Activated T-helper 2 cell treated with anti-CD3 and anti-CD28 coated beads, Interferon-gamma antibody, Interleukin-2, Interleukin-4, amounts not matched to agents 10 μg/mL and 5 μg/mL and 100 μg/mL, durations not matched to agents 14 hours and 24 hours and 36 hours (primary cell): ENCODE measurements around the gene ETNK1. TPM values are rescaled to one million over a fixed set of nuclear protein-coding genes. Genes with fewer than 3 reads are reported as not detected.
"Not testable (repeated sequence)": the region's sequence is repeated elsewhere in the genome, so short reads cannot be mapped to it uniquely, and the experiment has no call there.

ENCODE experiments used
- DNase-seq: peaks from one replicate; pipeline ENCODE4 v3.0.0; 2021; ENCODE audit warnings: low spot score
- H3K27ac Mint-ChIP-seq: one replicate; pipeline ENCODE4 v1.8.0; 2021; ENCODE audit warnings: mixed read lengths
- H3K27me3 Mint-ChIP-seq: one replicate; pipeline ENCODE4 v1.8.0; 2021; ENCODE audit warnings: low read depth, mixed read lengths
- H3K36me3 Mint-ChIP-seq: one replicate; pipeline ENCODE4 v1.8.0; 2021; ENCODE audit warnings: low read depth, mixed read lengths
- H3K4me1 Mint-ChIP-seq: one replicate; pipeline ENCODE4 v1.8.0; 2021; ENCODE audit warnings: low read depth, mixed read lengths
- H3K4me3 Mint-ChIP-seq: one replicate; pipeline ENCODE4 v1.8.0; 2021; ENCODE audit warnings: low read depth, mild to moderate bottlenecking, moderate library complexity, mixed read lengths
- H3K9me3 Mint-ChIP-seq: one replicate; pipeline ENCODE4 v1.8.0; 2021; ENCODE audit warnings: mixed read lengths
- intact Hi-C: fragments of 100-400 bp; cut with micrococcal nuclease; formaldehyde crosslinking; loops from one replicate; pipeline ENCODE4 v1.15.1; 2023
- total RNA-seq: library from RNA; stranded (reverse); gene quantifications from 2 replicates; pipeline ENCODE4 v1.2.3, GENCODE V29; 2022

The ETNK1 gene
- total RNA-seq, 1 donor from 2014 or later: 120 TPM

GRCh38 chr12:22699705-22700104, 74.7 kb downstream of the ETNK1 start:
- H3K9me3 Mint-ChIP-seq, H3K4me1 Mint-ChIP-seq, H3K4me3 Mint-ChIP-seq, H3K27ac Mint-ChIP-seq, DNase-seq, intact Hi-C loops, H3K36me3 Mint-ChIP-seq: not testable (repeated sequence)
- peaks cover 27% of the 10 kb centered on the region for H3K27me3 Mint-ChIP-seq

- Mint-ChIP-seq H3K27me3 (peaks cover 31% of the 10 kb centered on the region), H3K4me1 (no peaks in the 10 kb centered on the region)
- intact Hi-C loops: no loop called here
Observed at GRCh38 chr12:22700106-22700505, 75.1 kb downstream of the ETNK1 start.

GRCh38 chr12:22701216-22701809, 76.3 kb downstream of the ETNK1 start:
- H3K27ac Mint-ChIP-seq, intact Hi-C loops: not testable (repeated sequence)

More at GRCh38 chr12:22700106-22700505, 75.1 kb downstream of the ETNK1 start:
- Mint-ChIP-seq H3K9me3 (no peaks in the 10 kb centered on the region), H3K27ac (no peak overlapping the region), H3K36me3 (no peaks in the 10 kb centered on the region), H3K4me3 (no peak overlapping the region)
- DNase-seq: no peak

GRCh38 chr12:22702690-22703089, 77.7 kb downstream of the ETNK1 start:
- H3K27ac Mint-ChIP-seq: no peak overlapping the region
- no peak for DNase-seq
- peaks cover 13% of the 10 kb centered on the region for H3K27me3 Mint-ChIP-seq
- intact Hi-C loops: no loop called here
- H3K9me3 Mint-ChIP-seq: no peaks in the 10 kb centered on the region
- no peaks in the 10 kb centered on the region for H3K4me1 Mint-ChIP-seq
- H3K36me3 Mint-ChIP-seq: no peaks in the 10 kb centered on the region
- no peak overlapping the region for H3K4me3 Mint-ChIP-seq

More at GRCh38 chr12:22701216-22701809, 76.3 kb downstream of the ETNK1 start:
- not testable (repeated sequence) for H3K36me3 Mint-ChIP-seq, H3K4me1 Mint-ChIP-seq, H3K4me3 Mint-ChIP-seq, DNase-seq, H3K9me3 Mint-ChIP-seq
- peaks cover 25% of the 10 kb centered on the region for H3K27me3 Mint-ChIP-seq

GRCh38 chr12:22709292-22709691, 84.3 kb downstream of the ETNK1 start:
- peaks cover 26% of the 10 kb centered on the region for H3K27me3 Mint-ChIP-seq
- peaks cover 2% of the 10 kb centered on the region for H3K4me1 Mint-ChIP-seq
- no peaks in the 10 kb centered on the region for H3K9me3 Mint-ChIP-seq
- intact Hi-C loops: no loop called here
- H3K36me3 Mint-ChIP-seq: no peaks in the 10 kb centered on the region
- DNase-seq: no peak
- H3K4me3 Mint-ChIP-seq: no peak overlapping the region
- no peak overlapping the region for H3K27ac Mint-ChIP-seq

- no peaks in the 10 kb centered on the region for H3K9me3 Mint-ChIP-seq
- H3K27ac Mint-ChIP-seq: no peak overlapping the region
- H3K4me1 Mint-ChIP-seq: peaks cover 2% of the 10 kb centered on the region
- H3K36me3 Mint-ChIP-seq: no peaks in the 10 kb centered on the region
- intact Hi-C loops: no loop called here
- H3K27me3 Mint-ChIP-seq: peaks cover 24% of the 10 kb centered on the region
- no peak for DNase-seq
- H3K4me3 Mint-ChIP-seq: no peak overlapping the region
Observed at GRCh38 chr12:22712083-22712482, 87.1 kb downstream of the ETNK1 start.

- intact Hi-C loops: no loop called here
- DNase-seq: no peak
- Mint-ChIP-seq H3K4me1 (peaks cover 2% of the 10 kb centered on the region), H3K4me3 (no peak overlapping the region), H3K27ac (no peak overlapping the region), H3K36me3 (no peaks in the 10 kb centered on the region), H3K27me3 (peaks cover 18% of the 10 kb centered on the region), H3K9me3 (no peaks in the 10 kb centered on the region)
Observed at GRCh38 chr12:22715254-22715653, 90.3 kb downstream of the ETNK1 start.

- Mint-ChIP-seq H3K9me3 (no peaks in the 10 kb centered on the region), H3K27ac (no peak overlapping the region), H3K4me3 (no peak overlapping the region), H3K4me1 (no peaks in the 10 kb centered on the region), H3K27me3 (peaks cover 18% of the 10 kb centered on the region), H3K36me3 (no peaks in the 10 kb centered on the region)
- intact Hi-C loops: no loop called here
- DNase-seq: no peak
Observed at GRCh38 chr12:22719745-22720144, 94.8 kb downstream of the ETNK1 start.

- Mint-ChIP-seq H3K9me3 (no peaks in the 10 kb centered on the region), H3K27ac (no peak overlapping the region), H3K27me3 (peaks cover 15% of the 10 kb centered on the region), H3K4me1 (no peaks in the 10 kb centered on the region), H3K4me3 (no peak overlapping the region), H3K36me3 (no peaks in the 10 kb centered on the region)
- no peak for DNase-seq
- intact Hi-C loops: no loop called here
Observed at GRCh38 chr12:22722081-22722480, 97.1 kb downstream of the ETNK1 start.

- H3K27ac Mint-ChIP-seq: no peak overlapping the region
- intact Hi-C loops: no loop called here
- H3K36me3 Mint-ChIP-seq: no peaks in the 10 kb centered on the region
- H3K27me3 Mint-ChIP-seq: peaks cover 15% of the 10 kb centered on the region
- H3K4me1 Mint-ChIP-seq: no peaks in the 10 kb centered on the region
- no peak overlapping the region for H3K4me3 Mint-ChIP-seq
- no peaks in the 10 kb centered on the region for H3K9me3 Mint-ChIP-seq
- DNase-seq: no peak
Observed at GRCh38 chr12:22722779-22723178, 97.8 kb downstream of the ETNK1 start.

GRCh38 chr12:22728987-22729386, 104.0 kb downstream of the ETNK1 start:
- Mint-ChIP-seq H3K27me3 (peaks cover 6% of the 10 kb centered on the region), H3K36me3 (no peaks in the 10 kb centered on the region), H3K4me1 (no peaks in the 10 kb centered on the region), H3K4me3 (no peak overlapping the region), H3K9me3 (no peaks in the 10 kb centered on the region), H3K27ac (no peak overlapping the region)
- DNase-seq: no peak
- intact Hi-C loops: no loop called here

- no peak overlapping the region for H3K27ac Mint-ChIP-seq
- H3K4me1 Mint-ChIP-seq: no peaks in the 10 kb centered on the region
- H3K9me3 Mint-ChIP-seq: no peaks in the 10 kb centered on the region
- intact Hi-C loops: no loop called here
- H3K4me3 Mint-ChIP-seq: no peak overlapping the region
- peaks cover 2% of the 10 kb centered on the region for H3K27me3 Mint-ChIP-seq
- DNase-seq: no peak
- no peaks in the 10 kb centered on the region for H3K36me3 Mint-ChIP-seq
Observed at GRCh38 chr12:22729431-22729956, 104.5 kb downstream of the ETNK1 start.

- DNase-seq: no peak
- Mint-ChIP-seq H3K36me3 (no peaks in the 10 kb centered on the region), H3K4me3 (no peak overlapping the region), H3K9me3 (no peaks in the 10 kb centered on the region), H3K27ac (no peak overlapping the region), H3K4me1 (no peaks in the 10 kb centered on the region), H3K27me3 (peaks cover 2% of the 10 kb centered on the region)
- intact Hi-C loops: no loop called here
Observed at GRCh38 chr12:22729957-22730443, 105.0 kb downstream of the ETNK1 start.
